DOHH2 (cell line): ENCODE measurements around the gene IL10.

ENCODE experiments used
- CTCF ChIP-seq: fragments of 200-600 bp; sonication (generic); IDR thresholded peaks from one replicate; pipeline ENCODE4 v1.5.1; 2014; ENCODE audit warnings: antibody characterized with exemption, mild to moderate bottlenecking, low read depth, low read length; ENCODE audit not compliant: poor library complexity, severe bottlenecking
- EZH2phosphoT487 ChIP-seq: fragments of 200-600 bp; sonication (generic); IDR thresholded peaks from 2 replicates; pipeline ENCODE4 v1.6.1; 2017; ENCODE audit warnings: borderline replicate concordance, mild to moderate bottlenecking, antibody characterized with exemption, low read length, moderate library complexity, mixed read lengths

- TF ChIP-seq CTCF (no peak), EZH2phosphoT487 (no peak)
Measured at GRCh38 chr1:206768472-206769303, 3.6 kb downstream of the IL10 start.
